ENCODE results near the gene TRIM2. TPM values are rescaled to one million over a fixed set of nuclear protein-coding genes. Genes with fewer than 3 reads are reported as not detected.

TRIM2 gene
- polyA plus RNA-seq, 4 donors: 17.8 to 107 (median 22.1) TPM

GRCh38 chr4:153209410-153209809 is 5.2 kb downstream of the TRIM2 start:
- peaks cover 0 to 6% of the 10 kb centered on the region in 2 donors for H3K9me3 ChIP-seq (ENCODE audit: control insufficient read depth in 2 of 2, insufficient read depth in 1 of 2, low read depth in 1 of 2, low read length in 1 of 2)
- 13 to 41% (median 14%) methylated on average over 5 of the region's 5 CpGs for WGBS, 3 donors
- no peaks in the 10 kb centered on the region for H3K27me3 ChIP-seq (ENCODE audit: control insufficient read depth in 3 of 3, insufficient read depth in 3 of 3, low read length in 3 of 3)
- peak overlapping the region in 1 of 3 donors; percentile 55 for H3K27ac ChIP-seq (ENCODE audit: low read depth in 1 of 3, low read length in 2 of 3)
- DNase-seq (peak in 1 of 2 donors; percentile 68), FAIRE-seq (no peak)
- H3K36me3 ChIP-seq (ENCODE audit: control insufficient read depth in 3 of 3, insufficient read depth in 2 of 3, low read depth in 1 of 3, low read length in 3 of 3): peaks cover 0 to 35% (median 0%) of the 10 kb centered on the region in 3 donors
- H3K4me3 ChIP-seq (ENCODE audit: low read depth in 1 of 3, low read length in 3 of 3): no peak overlapping the region
- H3K4me1 ChIP-seq (ENCODE audit: control insufficient read depth in 3 of 3, insufficient read depth in 2 of 3, low read depth in 1 of 3, low read length in 2 of 3): peaks cover 0 to 47% (median 0%) of the 10 kb centered on the region in 3 donors

GRCh38 chr4:153210727-153211126 is 6.5 kb downstream of the TRIM2 start:
- H3K27me3 ChIP-seq (ENCODE audit: control insufficient read depth in 3 of 3, insufficient read depth in 3 of 3, low read length in 3 of 3): no peaks in the 10 kb centered on the region
- WGBS, 3 donors: 77 to 89% (median 88%) methylated on average over 1 of the region's 1 CpG
- no peak for FAIRE-seq
- H3K36me3 ChIP-seq (ENCODE audit: control insufficient read depth in 3 of 3, insufficient read depth in 2 of 3, low read depth in 1 of 3, low read length in 3 of 3): peaks cover 0 to 35% (median 0%) of the 10 kb centered on the region in 3 donors
- peaks cover 0 to 47% (median 0%) of the 10 kb centered on the region in 3 donors for H3K4me1 ChIP-seq (ENCODE audit: control insufficient read depth in 3 of 3, insufficient read depth in 2 of 3, low read depth in 1 of 3, low read length in 2 of 3)
- H3K27ac ChIP-seq (ENCODE audit: low read depth in 1 of 3, low read length in 2 of 3): no peak overlapping the region
- H3K4me3 ChIP-seq (ENCODE audit: low read depth in 1 of 3, low read length in 3 of 3): no peak overlapping the region
- peaks cover 0 to 6% of the 10 kb centered on the region in 2 donors for H3K9me3 ChIP-seq (ENCODE audit: control insufficient read depth in 2 of 2, insufficient read depth in 1 of 2, low read depth in 1 of 2, low read length in 1 of 2)
- no peak for DNase-seq

GRCh38 chr4:153211986-153212728 is 7.9 kb downstream of the TRIM2 start:
- DNase-seq (no peak), FAIRE-seq (no peak)
- Histone ChIP-seq H3K27me3 (ENCODE audit: control insufficient read depth in 3 of 3, insufficient read depth in 3 of 3, low read length in 3 of 3) (no peaks in the 10 kb centered on the region), H3K27ac (ENCODE audit: low read depth in 1 of 3, low read length in 2 of 3) (no peak overlapping the region), H3K9me3 (ENCODE audit: control insufficient read depth in 2 of 2, insufficient read depth in 1 of 2, low read depth in 1 of 2, low read length in 1 of 2) (peaks cover 0 to 9% of the 10 kb centered on the region in 2 donors), H3K4me1 (ENCODE audit: control insufficient read depth in 3 of 3, insufficient read depth in 2 of 3, low read depth in 1 of 3, low read length in 2 of 3) (peaks cover 0 to 41% (median 0%) of the 10 kb centered on the region in 3 donors), H3K4me3 (ENCODE audit: low read depth in 1 of 3, low read length in 3 of 3) (no peak overlapping the region), H3K36me3 (ENCODE audit: control insufficient read depth in 3 of 3, insufficient read depth in 2 of 3, low read depth in 1 of 3, low read length in 3 of 3) (peaks cover 0 to 34% (median 0%) of the 10 kb centered on the region in 3 donors)
- WGBS, 3 donors: 56 to 60% (median 57%) methylated on average over 5 of the region's 5 CpGs

- Histone ChIP-seq H3K9me3 (ENCODE audit: control insufficient read depth in 2 of 2, insufficient read depth in 1 of 2, low read depth in 1 of 2, low read length in 1 of 2) (peaks cover 0 to 9% of the 10 kb centered on the region in 2 donors), H3K27ac (ENCODE audit: low read depth in 1 of 3, low read length in 2 of 3) (no peak overlapping the region), H3K4me1 (ENCODE audit: control insufficient read depth in 3 of 3, insufficient read depth in 2 of 3, low read depth in 1 of 3, low read length in 2 of 3) (peaks cover 0 to 41% (median 0%) of the 10 kb centered on the region in 3 donors), H3K27me3 (ENCODE audit: control insufficient read depth in 3 of 3, insufficient read depth in 3 of 3, low read length in 3 of 3) (no peaks in the 10 kb centered on the region), H3K4me3 (ENCODE audit: low read depth in 1 of 3, low read length in 3 of 3) (no peak overlapping the region), H3K36me3 (ENCODE audit: control insufficient read depth in 3 of 3, insufficient read depth in 2 of 3, low read depth in 1 of 3, low read length in 3 of 3) (peaks cover 0 to 34% (median 0%) of the 10 kb centered on the region in 3 donors)
- WGBS, 3 donors: 55 to 73% (median 65%) methylated on average over 1 of the region's 1 CpG
- FAIRE-seq (no peak), DNase-seq (no peak)
Observed at GRCh38 chr4:153212736-153213135, 8.5 kb downstream of the TRIM2 start.

GRCh38 chr4:153215921-153216320 is 11.7 kb downstream of the TRIM2 start:
- peaks cover 0 to 9% of the 10 kb centered on the region in 2 donors for H3K9me3 ChIP-seq (ENCODE audit: control insufficient read depth in 2 of 2, insufficient read depth in 1 of 2, low read depth in 1 of 2, low read length in 1 of 2)
- H3K27me3 ChIP-seq (ENCODE audit: control insufficient read depth in 3 of 3, insufficient read depth in 3 of 3, low read length in 3 of 3): no peaks in the 10 kb centered on the region
- DNase-seq: no peak
- FAIRE-seq: no peak
- H3K27ac ChIP-seq (ENCODE audit: low read depth in 1 of 3, low read length in 2 of 3): no peak overlapping the region
- H3K4me3 ChIP-seq (ENCODE audit: low read depth in 1 of 3, low read length in 3 of 3): no peak overlapping the region
- peaks cover 0 to 33% (median 4%) of the 10 kb centered on the region in 3 donors for H3K4me1 ChIP-seq (ENCODE audit: control insufficient read depth in 3 of 3, insufficient read depth in 2 of 3, low read depth in 1 of 3, low read length in 2 of 3)
- H3K36me3 ChIP-seq (ENCODE audit: control insufficient read depth in 3 of 3, insufficient read depth in 2 of 3, low read depth in 1 of 3, low read length in 3 of 3): peaks cover 0 to 25% (median 0%) of the 10 kb centered on the region in 3 donors

GRCh38 chr4:153216546-153216945 is 12.3 kb downstream of the TRIM2 start:
- no peak overlapping the region for H3K4me3 ChIP-seq (ENCODE audit: low read depth in 1 of 3, low read length in 3 of 3)
- WGBS, 3 donors: 69 to 93% (median 78%) methylated on average over 4 of the region's 4 CpGs
- peaks cover 4 to 36% (median 4%) of the 10 kb centered on the region in 3 donors for H3K4me1 ChIP-seq (ENCODE audit: control insufficient read depth in 3 of 3, insufficient read depth in 2 of 3, low read depth in 1 of 3, low read length in 2 of 3)
- H3K27me3 ChIP-seq (ENCODE audit: control insufficient read depth in 3 of 3, insufficient read depth in 3 of 3, low read length in 3 of 3): no peaks in the 10 kb centered on the region
- peaks cover 0 to 19% (median 0%) of the 10 kb centered on the region in 3 donors for H3K36me3 ChIP-seq (ENCODE audit: control insufficient read depth in 3 of 3, insufficient read depth in 2 of 3, low read depth in 1 of 3, low read length in 3 of 3)
- DNase-seq: no peak
- peaks cover 0 to 6% of the 10 kb centered on the region in 2 donors for H3K9me3 ChIP-seq (ENCODE audit: control insufficient read depth in 2 of 2, insufficient read depth in 1 of 2, low read depth in 1 of 2, low read length in 1 of 2)
- no peak overlapping the region for H3K27ac ChIP-seq (ENCODE audit: low read depth in 1 of 3, low read length in 2 of 3)
- FAIRE-seq: no peak

GRCh38 chr4:153217440-153217839 is 13.2 kb downstream of the TRIM2 start:
- FAIRE-seq (no peak), DNase-seq (no peak)
- Histone ChIP-seq H3K27ac (ENCODE audit: low read depth in 1 of 3, low read length in 2 of 3) (peak overlapping the region in 1 of 3 donors; percentile 8), H3K4me1 (ENCODE audit: control insufficient read depth in 3 of 3, insufficient read depth in 2 of 3, low read depth in 1 of 3, low read length in 2 of 3) (peaks cover 4 to 41% (median 4%) of the 10 kb centered on the region in 3 donors), H3K36me3 (ENCODE audit: control insufficient read depth in 3 of 3, insufficient read depth in 2 of 3, low read depth in 1 of 3, low read length in 3 of 3) (peaks cover 0 to 18% (median 0%) of the 10 kb centered on the region in 3 donors), H3K4me3 (ENCODE audit: low read depth in 1 of 3, low read length in 3 of 3) (no peak overlapping the region), H3K9me3 (ENCODE audit: control insufficient read depth in 2 of 2, insufficient read depth in 1 of 2, low read depth in 1 of 2, low read length in 1 of 2) (peaks cover 0 to 3% of the 10 kb centered on the region in 2 donors), H3K27me3 (ENCODE audit: control insufficient read depth in 3 of 3, insufficient read depth in 3 of 3, low read length in 3 of 3) (no peaks in the 10 kb centered on the region)

- peak; percentile 87 to 93 for DNase-seq
- no peak overlapping the region for H3K4me3 ChIP-seq (ENCODE audit: low read depth in 1 of 3, low read length in 3 of 3)
Observed at GRCh38 chr4:153218961-153219360, 14.7 kb downstream of the TRIM2 start.

More at GRCh38 chr4:153218961-153219360, 14.7 kb downstream of the TRIM2 start:
- H3K36me3 ChIP-seq (ENCODE audit: control insufficient read depth in 3 of 3, insufficient read depth in 2 of 3, low read depth in 1 of 3, low read length in 3 of 3): peaks cover 0 to 20% (median 0%) of the 10 kb centered on the region in 3 donors
- H3K9me3 ChIP-seq (ENCODE audit: control insufficient read depth in 2 of 2, insufficient read depth in 1 of 2, low read depth in 1 of 2, low read length in 1 of 2): peaks cover 0 to 3% of the 10 kb centered on the region in 2 donors
- FAIRE-seq: peak; percentile 15
- peak overlapping the region in 2 of 3 donors; percentile 75 to 82 for H3K27ac ChIP-seq (ENCODE audit: low read depth in 1 of 3, low read length in 2 of 3)
- H3K27me3 ChIP-seq (ENCODE audit: control insufficient read depth in 3 of 3, insufficient read depth in 3 of 3, low read length in 3 of 3): no peaks in the 10 kb centered on the region
- H3K4me1 ChIP-seq (ENCODE audit: control insufficient read depth in 3 of 3, insufficient read depth in 2 of 3, low read depth in 1 of 3, low read length in 2 of 3): peaks cover 4 to 45% (median 5%) of the 10 kb centered on the region in 3 donors
- WGBS, 3 donors: 11 to 71% (median 49%) methylated on average over 3 of the region's 3 CpGs
